ENCODE results near the gene STEAP1B.

Gene STEAP1B

DNA sequence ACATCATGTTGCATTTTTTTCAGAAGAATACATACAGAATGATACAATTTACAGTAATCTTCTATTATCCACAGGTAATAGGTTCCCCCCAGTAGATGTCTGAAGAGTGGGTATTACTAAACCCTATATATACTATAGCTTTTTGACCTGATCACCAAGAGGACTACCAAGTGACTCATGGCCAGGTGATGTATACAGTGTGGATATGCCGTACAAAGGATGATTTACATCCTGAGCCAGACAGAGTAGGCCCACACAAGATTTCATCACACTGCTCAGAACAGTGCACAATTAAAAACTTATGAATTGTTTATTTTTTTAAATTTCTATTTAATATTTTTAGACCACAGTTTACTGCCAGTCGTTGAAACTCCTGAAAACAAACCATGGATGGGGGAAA lies 70.6 kb downstream of the STEAP1B start:
- Histone ChIP-seq H3K36me3 (ENCODE audit: control insufficient read depth, insufficient read depth, low read length) (no peaks in the 10 kb centered on the region), H3K27ac (no peak overlapping the region), H3K27me3 (ENCODE audit: control insufficient read depth, insufficient read depth, low read length) (no peaks in the 10 kb centered on the region), H3K79me2 (no peaks in the 10 kb centered on the region), H3K9ac (no peak overlapping the region), H3K4me1 (no peaks in the 10 kb centered on the region), H3K4me3 (ENCODE audit: low read depth, low read length) (no peak overlapping the region), H3K4me2 (ENCODE audit: low read length) (no peak overlapping the region), H2AFZ (no peak overlapping the region), H3K9me3 (ENCODE audit: control insufficient read depth, low read length) (no peaks in the 10 kb centered on the region)
- TF ChIP-seq, protein P1, sequence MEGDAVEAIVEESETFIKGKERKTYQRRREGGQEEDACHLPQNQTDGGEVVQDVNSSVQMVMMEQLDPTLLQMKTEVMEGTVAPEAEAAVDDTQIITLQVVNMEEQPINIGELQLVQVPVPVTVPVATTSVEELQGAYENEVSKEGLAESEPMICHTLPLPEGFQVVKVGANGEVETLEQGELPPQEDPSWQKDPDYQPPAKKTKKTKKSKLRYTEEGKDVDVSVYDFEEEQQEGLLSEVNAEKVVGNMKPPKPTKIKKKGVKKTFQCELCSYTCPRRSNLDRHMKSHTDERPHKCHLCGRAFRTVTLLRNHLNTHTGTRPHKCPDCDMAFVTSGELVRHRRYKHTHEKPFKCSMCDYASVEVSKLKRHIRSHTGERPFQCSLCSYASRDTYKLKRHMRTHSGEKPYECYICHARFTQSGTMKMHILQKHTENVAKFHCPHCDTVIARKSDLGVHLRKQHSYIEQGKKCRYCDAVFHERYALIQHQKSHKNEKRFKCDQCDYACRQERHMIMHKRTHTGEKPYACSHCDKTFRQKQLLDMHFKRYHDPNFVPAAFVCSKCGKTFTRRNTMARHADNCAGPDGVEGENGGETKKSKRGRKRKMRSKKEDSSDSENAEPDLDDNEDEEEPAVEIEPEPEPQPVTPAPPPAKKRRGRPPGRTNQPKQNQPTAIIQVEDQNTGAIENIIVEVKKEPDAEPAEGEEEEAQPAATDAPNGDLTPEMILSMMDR (IDR thresholded peaks at IDR 0.05): no peak

DNA sequence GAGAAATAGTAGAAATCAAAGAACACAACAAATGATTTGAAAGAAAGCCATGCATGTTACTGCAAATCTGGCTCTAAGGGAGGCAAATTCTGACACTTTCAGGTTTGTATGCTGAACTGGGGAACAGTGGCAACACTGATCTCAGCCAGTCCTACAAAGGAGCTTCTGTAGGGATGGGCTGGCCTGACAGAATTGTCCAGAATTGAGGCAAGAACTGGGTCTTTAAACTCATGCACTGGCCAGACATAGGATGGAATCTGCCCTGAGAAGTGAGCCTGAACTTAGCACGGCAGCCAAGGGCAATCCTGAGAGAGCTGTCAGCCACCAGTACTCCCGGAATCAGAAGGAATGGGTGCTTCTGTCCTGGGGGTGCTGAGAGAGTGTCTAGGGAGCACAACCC lies 72.1 kb downstream of the STEAP1B start:
- Histone ChIP-seq H3K36me3 (ENCODE audit: control insufficient read depth, insufficient read depth, low read length) (no peaks in the 10 kb centered on the region), H3K9me3 (ENCODE audit: control insufficient read depth, low read length) (no peaks in the 10 kb centered on the region), H3K79me2 (no peaks in the 10 kb centered on the region), H3K4me3 (ENCODE audit: low read depth, low read length) (no peak overlapping the region), H2AFZ (no peak overlapping the region), H3K4me2 (ENCODE audit: low read length) (no peak overlapping the region), H3K9ac (no peak overlapping the region), H3K4me1 (no peaks in the 10 kb centered on the region), H3K27me3 (ENCODE audit: control insufficient read depth, insufficient read depth, low read length) (no peaks in the 10 kb centered on the region), H3K27ac (no peak overlapping the region)
- TF ChIP-seq, protein P1 (IDR thresholded peaks at IDR 0.05): no peak

DNA sequence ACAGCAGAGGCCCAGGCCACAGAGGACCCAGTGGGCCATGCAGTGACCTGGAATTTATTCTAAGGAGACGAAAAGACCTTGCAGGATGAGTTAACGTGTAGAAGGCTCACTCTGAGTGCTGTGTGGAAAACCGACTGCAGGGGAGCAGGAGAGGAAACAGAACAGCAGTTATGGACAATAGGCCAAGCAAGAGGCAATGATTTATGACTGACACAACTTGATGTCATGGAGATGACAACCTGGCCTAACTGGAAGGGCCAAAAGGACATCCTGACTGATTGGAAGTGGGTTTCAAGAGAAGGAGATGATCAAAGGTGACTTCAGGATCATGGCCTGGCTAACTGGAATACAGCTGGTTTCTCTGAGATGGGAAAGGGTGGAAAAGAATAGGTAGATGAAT lies 72.9 kb downstream of the STEAP1B start:
- H3K4me1 ChIP-seq: no peaks in the 10 kb centered on the region
- H3K27ac ChIP-seq: no peak overlapping the region
- H3K4me2 ChIP-seq (ENCODE audit: low read length): no peak overlapping the region
- no peaks in the 10 kb centered on the region for H3K36me3 ChIP-seq (ENCODE audit: control insufficient read depth, insufficient read depth, low read length)
- no peak overlapping the region for H2AFZ ChIP-seq
- TF ChIP-seq, protein P1 (IDR thresholded peaks at IDR 0.05): no peak
- no peaks in the 10 kb centered on the region for H3K9me3 ChIP-seq (ENCODE audit: control insufficient read depth, low read length)
- H3K27me3 ChIP-seq (ENCODE audit: control insufficient read depth, insufficient read depth, low read length): no peaks in the 10 kb centered on the region
- H3K9ac ChIP-seq: no peak overlapping the region
- H3K4me3 ChIP-seq (ENCODE audit: low read depth, low read length): no peak overlapping the region
- H3K79me2 ChIP-seq: no peaks in the 10 kb centered on the region

DNA sequence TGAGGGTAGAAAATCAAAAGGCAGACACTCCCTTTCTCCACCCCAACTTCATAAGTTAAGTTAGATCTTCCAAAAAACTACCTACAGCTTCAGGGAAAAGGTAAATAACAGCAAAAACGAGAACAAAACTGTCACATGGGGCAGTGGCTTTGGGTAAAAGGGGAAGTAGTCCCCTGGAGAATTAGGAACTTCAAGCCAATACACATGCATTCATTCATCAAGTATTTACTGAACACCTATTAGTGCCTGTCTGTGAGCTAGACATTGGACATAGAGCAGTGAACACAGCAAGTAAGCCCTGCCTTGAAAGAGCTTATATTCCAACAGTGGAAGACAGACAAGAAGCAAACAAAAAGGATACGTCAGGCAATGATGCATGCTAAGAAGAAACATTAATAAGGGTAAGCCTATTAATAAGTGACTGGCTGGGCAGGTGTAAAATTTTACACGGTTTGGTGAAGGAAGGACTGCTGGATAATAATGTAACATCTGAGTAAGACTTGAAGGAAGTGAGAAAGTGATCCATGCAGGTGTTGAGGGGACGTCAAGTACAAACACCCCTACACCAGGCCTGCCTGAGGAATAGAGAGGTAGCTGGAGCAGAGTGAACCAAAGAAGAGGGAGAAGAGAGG lies 73.4 kb downstream of the STEAP1B start:
- TF ChIP-seq, protein P1 (IDR thresholded peaks at IDR 0.05): no peak
- Histone ChIP-seq H3K4me3 (ENCODE audit: low read depth, low read length) (no peak overlapping the region), H3K4me2 (ENCODE audit: low read length) (no peak overlapping the region), H3K27me3 (ENCODE audit: control insufficient read depth, insufficient read depth, low read length) (no peaks in the 10 kb centered on the region), H3K79me2 (no peaks in the 10 kb centered on the region), H2AFZ (no peak overlapping the region), H3K36me3 (ENCODE audit: control insufficient read depth, insufficient read depth, low read length) (no peaks in the 10 kb centered on the region), H3K4me1 (no peaks in the 10 kb centered on the region), H3K9me3 (ENCODE audit: control insufficient read depth, low read length) (no peaks in the 10 kb centered on the region), H3K27ac (no peak overlapping the region), H3K9ac (no peak overlapping the region)

DNA sequence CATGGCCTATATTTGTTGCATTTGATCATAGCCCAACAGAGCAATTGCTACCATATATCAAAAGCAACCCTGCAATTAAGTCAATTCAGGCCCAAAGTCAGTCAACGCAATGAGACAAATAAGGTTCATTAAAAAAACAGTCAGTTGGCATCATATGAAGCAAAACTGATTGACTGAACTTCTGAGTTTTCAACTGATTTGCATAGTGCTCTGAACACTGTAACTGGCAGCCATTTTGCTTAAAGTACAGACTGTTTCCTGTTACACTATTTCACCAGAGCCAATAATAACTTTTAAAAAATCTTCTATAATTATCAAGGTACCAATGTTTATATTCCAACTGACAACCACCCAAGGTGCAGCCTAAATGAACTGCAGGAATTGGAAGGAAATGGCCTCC lies 74.6 kb downstream of the STEAP1B start:
- no peaks in the 10 kb centered on the region for H3K36me3 ChIP-seq (ENCODE audit: control insufficient read depth, insufficient read depth, low read length)
- no peak overlapping the region for H3K9ac ChIP-seq
- no peak overlapping the region for H3K4me3 ChIP-seq (ENCODE audit: low read depth, low read length)
- no peak overlapping the region for H2AFZ ChIP-seq
- H3K9me3 ChIP-seq (ENCODE audit: control insufficient read depth, low read length): no peaks in the 10 kb centered on the region
- TF ChIP-seq, protein P1 (IDR thresholded peaks at IDR 0.05): no peak
- H3K27ac ChIP-seq: no peak overlapping the region
- H3K27me3 ChIP-seq (ENCODE audit: control insufficient read depth, insufficient read depth, low read length): no peaks in the 10 kb centered on the region
- no peaks in the 10 kb centered on the region for H3K79me2 ChIP-seq
- H3K4me2 ChIP-seq (ENCODE audit: low read length): no peak overlapping the region
- H3K4me1 ChIP-seq: no peaks in the 10 kb centered on the region

Data from parathyroid adenoma (tissue), 2 donors.